ENCODE data around the gene HMX1.

GRCh38 chr4:8912089-8912455, 40.4 kb upstream of the HMX1 start:
- TF ChIP-seq KAT2A (conservative IDR thresholded peaks at IDR 0.05; ENCODE audit: control insufficient read depth, low read depth, low read length) (no peak), CREB1 (IDR thresholded peaks at IDR 0.05; ENCODE audit: low read depth) (no peak), BRCA1 (IDR thresholded peaks at IDR 0.05; ENCODE audit: low read depth, low read length) (no peak), E4F1 (IDR thresholded peaks at IDR 0.05; ENCODE audit: borderline replicate concordance, partially characterized antibody) (no peak), FOXM1 (IDR thresholded peaks at IDR 0.05; ENCODE audit: low read depth, low read length) (no peak), CHD2 (IDR thresholded peaks at IDR 0.05; ENCODE audit: borderline replicate concordance, low read depth, low read length) (no peak), REST (IDR thresholded peaks at IDR 0.05; ENCODE audit: low read depth, low read length) (no peak), CTCF (IDR thresholded peaks at IDR 0.05 in 2 of 3, conservative IDR thresholded peaks at IDR 0.05 in 1 of 3; ENCODE audit: control insufficient read depth in 2 of 3, extremely low read depth in 1 of 3, insufficient read depth in 1 of 3, low read depth in 3 of 3, low read length in 3 of 3) (no peak), TCF12 (IDR thresholded peaks at IDR 0.05; ENCODE audit: low read depth, low read length) (no peak)
